Neural cell (in vitro differentiated cells): ENCODE data around the gene RFX7. TPM values are rescaled to one million over a fixed set of nuclear protein-coding genes. Genes with fewer than 3 reads are reported as not detected.

ENCODE experiments used
- H2AFZ ChIP-seq: fragments of 200-600, 300-800 bp; sonication (generic), shearing (Covaris generic); 2 replicates; pipeline ENCODE4 v1.6.0; 2014; ENCODE audit warnings: low read depth, mild to moderate bottlenecking, antibody characterized with exemption, low read length, moderate library complexity
- H3F3A ChIP-seq: fragments of 200-600 bp; shearing (Covaris generic); 2 replicates; pipeline ENCODE4 v1.6.1; 2016; ENCODE audit warnings: mild to moderate bottlenecking, moderate library complexity, mixed read lengths, antibody characterized with exemption, low read length; ENCODE audit not compliant: insufficient read depth, poor library complexity, severe bottlenecking
- H3K27ac ChIP-seq: fragments of 200-600, 300-800 bp; sonication (generic), shearing (Covaris generic); 2 replicates; pipeline ENCODE4 v1.5.1; 2014; ENCODE audit warnings: mild to moderate bottlenecking, low read length, moderate library complexity
- H3K27me3 ChIP-seq: fragments of 300-800, 200-600 bp; sonication (generic), shearing (Covaris generic); 2 replicates; pipeline ENCODE4 v1.6.0; 2014; ENCODE audit warnings: mild to moderate bottlenecking, low read depth, low read length, moderate library complexity; ENCODE audit not compliant: insufficient read depth
- H3K36me3 ChIP-seq: fragments of 300-800, 200-600 bp; sonication (generic), shearing (Covaris generic); 2 replicates; pipeline ENCODE4 v1.5.1; 2014; ENCODE audit warnings: mild to moderate bottlenecking, antibody characterized with exemption, low read length, moderate library complexity; ENCODE audit not compliant: insufficient read depth
- H3K4me2 ChIP-seq: fragments of 300-800, 200-600 bp; sonication (generic), shearing (Covaris generic); 2 replicates; pipeline ENCODE4 v1.6.0; 2014; ENCODE audit warnings: mild to moderate bottlenecking, low read length
- H3K4me3 ChIP-seq: fragments of 300-800, 200-600 bp; sonication (generic), shearing (Covaris generic); 2 replicates; pipeline ENCODE4 v1.5.1; 2014; ENCODE audit warnings: mild to moderate bottlenecking, low read length, moderate library complexity
- H3K79me2 ChIP-seq: fragments of 200-600 bp; shearing (Covaris generic); replicated peaks from 2 replicates; pipeline ENCODE4 v1.6.0; 2014; ENCODE audit warnings: mild to moderate bottlenecking, low read length, moderate library complexity; ENCODE audit not compliant: insufficient read depth
- H3K9ac ChIP-seq: fragments of 300-800, 200-600 bp; sonication (generic), shearing (Covaris generic); 2 replicates; pipeline ENCODE4 v1.6.1; 2016; ENCODE audit warnings: mild to moderate bottlenecking, low read length, mixed read lengths
- H3K9me2 ChIP-seq: fragments of 200-600 bp; shearing (Covaris generic); 2 replicates; pipeline ENCODE4 v1.6.1; 2016; ENCODE audit warnings: mild to moderate bottlenecking, low read length, mixed read lengths; ENCODE audit not compliant: insufficient read depth
- H3K9me3 ChIP-seq: fragments of 200-600, 300-800 bp; sonication (generic), shearing (Covaris generic); 2 replicates; pipeline ENCODE4 v1.6.1; 2016; ENCODE audit warnings: mild to moderate bottlenecking, mixed run types, low read length, moderate library complexity, mixed read lengths
- H4K20me1 ChIP-seq: fragments of 200-600 bp; shearing (Covaris generic); 2 replicates; pipeline ENCODE4 v1.6.1; 2016; ENCODE audit warnings: mild to moderate bottlenecking, mixed run types; ENCODE audit not compliant: insufficient read depth
- EP300 ChIP-seq: fragments of 450-650 bp; conservative IDR thresholded peaks from 2 replicates; pipeline ENCODE4 v1.6.1; 2014; ENCODE audit warnings: antibody characterized with exemption, mild to moderate bottlenecking, moderate library complexity; ENCODE audit not compliant: poor library complexity, severe bottlenecking
- EZH2 ChIP-seq: fragments of 200-600, 300-800 bp; shearing (Covaris generic), sonication (generic); IDR thresholded peaks from 2 replicates; pipeline ENCODE4 v1.6.1; 2014; ENCODE audit warnings: antibody characterized with exemption, low read length, borderline replicate concordance, mild to moderate bottlenecking; ENCODE audit not compliant: insufficient read depth, poor library complexity, severe bottlenecking
- MXI1 ChIP-seq: fragments of 450-650 bp; conservative IDR thresholded peaks from 2 replicates; pipeline ENCODE4 v1.6.1; 2014; ENCODE audit warnings: antibody characterized with exemption, mild to moderate bottlenecking; ENCODE audit not compliant: poor library complexity, severe bottlenecking
- POLR2AphosphoS5 ChIP-seq: IDR thresholded peaks from 2 replicates; pipeline ENCODE4 v1.6.1; 2012
- RAD21 ChIP-seq: fragments of 450-650 bp; conservative IDR thresholded peaks from 2 replicates; pipeline ENCODE4 v1.6.1; 2014; ENCODE audit warnings: antibody characterized with exemption, mild to moderate bottlenecking, moderate library complexity
- SMC3 ChIP-seq: fragments of 450-650 bp; conservative IDR thresholded peaks from 2 replicates; pipeline ENCODE4 v1.6.1; 2014; ENCODE audit warnings: antibody characterized with exemption, mild to moderate bottlenecking, moderate library complexity; ENCODE audit not compliant: poor library complexity
- TAF1 ChIP-seq: IDR thresholded peaks from 2 replicates; pipeline ENCODE4 v1.6.1; 2012; ENCODE audit warnings: low read depth
- polyA plus RNA-seq: library from polyadenylated mRNA; depleted of rRNA; stranded (reverse); fragments of >200 nt; gene quantifications from 2 replicates; pipeline ENCODE4 v1.2.3, GENCODE V29; 2014
- TF ChIP-seq, protein P1 (sequence below): fragments of 450-650 bp; IDR thresholded peaks from 2 replicates; pipeline ENCODE4 v1.5.1; 2014; ENCODE audit warnings: antibody characterized with exemption, mild to moderate bottlenecking, moderate library complexity; ENCODE audit not compliant: poor library complexity, severe bottlenecking
- TF ChIP-seq, protein P2 (sequence below): IDR thresholded peaks from 2 replicates; pipeline ENCODE4 v1.6.1; 2012; ENCODE audit warnings: borderline replicate concordance

The RFX7 gene
- polyA plus RNA-seq, 1 donor from 2014 or later, result 12.9 TPM

DNA sequence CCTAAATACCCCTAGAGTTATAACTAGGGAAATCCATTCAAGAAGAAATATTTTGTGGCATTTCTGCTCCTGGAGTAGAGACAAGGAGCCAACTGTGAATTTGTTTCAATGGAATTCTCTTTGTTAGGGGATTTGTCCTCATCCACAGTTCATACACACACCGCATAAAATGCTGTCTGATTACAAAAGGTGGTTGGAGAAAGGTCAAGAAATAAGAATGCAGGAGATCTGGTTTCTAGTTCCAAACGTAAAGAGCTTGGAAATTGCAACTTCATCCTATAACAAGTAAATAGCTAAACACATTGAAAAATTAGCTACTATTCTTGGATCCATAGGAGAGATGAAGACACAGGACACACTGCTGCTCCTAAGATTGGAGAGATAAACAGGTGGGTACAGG lies 184.0 kb downstream of the RFX7 start:
- no peaks in the 10 kb centered on the region for H4K20me1 ChIP-seq
- no peaks in the 10 kb centered on the region for H3K27me3 ChIP-seq
- H3K9me3 ChIP-seq, result no peaks in the 10 kb centered on the region
- no peaks in the 10 kb centered on the region for H3K36me3 ChIP-seq
- no peaks in the 10 kb centered on the region for H3K79me2 ChIP-seq
- H3K9me2 ChIP-seq, result no peaks in the 10 kb centered on the region
- H3F3A ChIP-seq, result no peaks in the 10 kb centered on the region
- no peak overlapping the region for H2AFZ ChIP-seq
- no peak for TF ChIP-seq MXI1
- TF ChIP-seq, protein P1, sequence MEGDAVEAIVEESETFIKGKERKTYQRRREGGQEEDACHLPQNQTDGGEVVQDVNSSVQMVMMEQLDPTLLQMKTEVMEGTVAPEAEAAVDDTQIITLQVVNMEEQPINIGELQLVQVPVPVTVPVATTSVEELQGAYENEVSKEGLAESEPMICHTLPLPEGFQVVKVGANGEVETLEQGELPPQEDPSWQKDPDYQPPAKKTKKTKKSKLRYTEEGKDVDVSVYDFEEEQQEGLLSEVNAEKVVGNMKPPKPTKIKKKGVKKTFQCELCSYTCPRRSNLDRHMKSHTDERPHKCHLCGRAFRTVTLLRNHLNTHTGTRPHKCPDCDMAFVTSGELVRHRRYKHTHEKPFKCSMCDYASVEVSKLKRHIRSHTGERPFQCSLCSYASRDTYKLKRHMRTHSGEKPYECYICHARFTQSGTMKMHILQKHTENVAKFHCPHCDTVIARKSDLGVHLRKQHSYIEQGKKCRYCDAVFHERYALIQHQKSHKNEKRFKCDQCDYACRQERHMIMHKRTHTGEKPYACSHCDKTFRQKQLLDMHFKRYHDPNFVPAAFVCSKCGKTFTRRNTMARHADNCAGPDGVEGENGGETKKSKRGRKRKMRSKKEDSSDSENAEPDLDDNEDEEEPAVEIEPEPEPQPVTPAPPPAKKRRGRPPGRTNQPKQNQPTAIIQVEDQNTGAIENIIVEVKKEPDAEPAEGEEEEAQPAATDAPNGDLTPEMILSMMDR, result no peak
- no peak for TF ChIP-seq POLR2AphosphoS5
- TF ChIP-seq SMC3, result no peak
- no peak for TF ChIP-seq RAD21
- no peak for TF ChIP-seq EP300
- TF ChIP-seq TAF1, result no peak
- no peak for TF ChIP-seq EZH2
- TF ChIP-seq, protein P2, sequence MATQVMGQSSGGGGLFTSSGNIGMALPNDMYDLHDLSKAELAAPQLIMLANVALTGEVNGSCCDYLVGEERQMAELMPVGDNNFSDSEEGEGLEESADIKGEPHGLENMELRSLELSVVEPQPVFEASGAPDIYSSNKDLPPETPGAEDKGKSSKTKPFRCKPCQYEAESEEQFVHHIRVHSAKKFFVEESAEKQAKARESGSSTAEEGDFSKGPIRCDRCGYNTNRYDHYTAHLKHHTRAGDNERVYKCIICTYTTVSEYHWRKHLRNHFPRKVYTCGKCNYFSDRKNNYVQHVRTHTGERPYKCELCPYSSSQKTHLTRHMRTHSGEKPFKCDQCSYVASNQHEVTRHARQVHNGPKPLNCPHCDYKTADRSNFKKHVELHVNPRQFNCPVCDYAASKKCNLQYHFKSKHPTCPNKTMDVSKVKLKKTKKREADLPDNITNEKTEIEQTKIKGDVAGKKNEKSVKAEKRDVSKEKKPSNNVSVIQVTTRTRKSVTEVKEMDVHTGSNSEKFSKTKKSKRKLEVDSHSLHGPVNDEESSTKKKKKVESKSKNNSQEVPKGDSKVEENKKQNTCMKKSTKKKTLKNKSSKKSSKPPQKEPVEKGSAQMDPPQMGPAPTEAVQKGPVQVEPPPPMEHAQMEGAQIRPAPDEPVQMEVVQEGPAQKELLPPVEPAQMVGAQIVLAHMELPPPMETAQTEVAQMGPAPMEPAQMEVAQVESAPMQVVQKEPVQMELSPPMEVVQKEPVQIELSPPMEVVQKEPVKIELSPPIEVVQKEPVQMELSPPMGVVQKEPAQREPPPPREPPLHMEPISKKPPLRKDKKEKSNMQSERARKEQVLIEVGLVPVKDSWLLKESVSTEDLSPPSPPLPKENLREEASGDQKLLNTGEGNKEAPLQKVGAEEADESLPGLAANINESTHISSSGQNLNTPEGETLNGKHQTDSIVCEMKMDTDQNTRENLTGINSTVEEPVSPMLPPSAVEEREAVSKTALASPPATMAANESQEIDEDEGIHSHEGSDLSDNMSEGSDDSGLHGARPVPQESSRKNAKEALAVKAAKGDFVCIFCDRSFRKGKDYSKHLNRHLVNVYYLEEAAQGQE, result no peak
- no peak overlapping the region for H3K4me2 ChIP-seq
- H3K9ac ChIP-seq, result no peak overlapping the region
- no peak overlapping the region for H3K27ac ChIP-seq
- no peak overlapping the region for H3K4me3 ChIP-seq

DNA sequence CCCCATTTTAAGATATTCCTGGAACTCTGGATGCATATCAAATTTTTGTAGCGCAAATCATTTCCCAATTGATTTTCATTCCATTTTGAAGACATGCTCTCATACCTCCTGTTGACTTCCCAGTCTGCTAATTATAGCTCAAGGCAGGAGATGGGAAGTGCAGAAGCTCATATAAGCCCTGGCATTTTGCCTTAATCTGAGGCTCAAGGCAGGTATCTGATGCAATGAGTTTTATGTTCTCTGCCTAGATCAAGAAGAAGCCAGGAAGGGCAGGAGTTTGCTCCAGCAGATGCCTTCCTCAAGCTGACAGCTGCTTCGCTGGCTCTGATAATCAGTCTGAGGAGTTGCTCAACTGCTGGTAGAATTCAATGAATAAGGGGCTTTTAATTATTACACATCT lies 184.7 kb downstream of the RFX7 start:
- Histone ChIP-seq H3K4me2 (no peak overlapping the region), H3K9ac (no peak overlapping the region), H3F3A (no peaks in the 10 kb centered on the region), H3K36me3 (no peaks in the 10 kb centered on the region), H2AFZ (no peak overlapping the region), H4K20me1 (no peaks in the 10 kb centered on the region), H3K4me3 (no peak overlapping the region), H3K79me2 (no peaks in the 10 kb centered on the region), H3K27me3 (no peaks in the 10 kb centered on the region), H3K9me3 (no peaks in the 10 kb centered on the region), H3K9me2 (no peaks in the 10 kb centered on the region), H3K27ac (no peak overlapping the region)
- TF ChIP-seq, protein P2, result no peak
- TF ChIP-seq TAF1, result no peak
- TF ChIP-seq, protein P1, result no peak
- TF ChIP-seq POLR2AphosphoS5, result no peak
- no peak for TF ChIP-seq RAD21
- no peak for TF ChIP-seq EP300
- no peak for TF ChIP-seq SMC3
- no peak for TF ChIP-seq EZH2
- TF ChIP-seq MXI1, result no peak
